Measurements from ENCODE around the gene TUBGCP3.

DNA sequence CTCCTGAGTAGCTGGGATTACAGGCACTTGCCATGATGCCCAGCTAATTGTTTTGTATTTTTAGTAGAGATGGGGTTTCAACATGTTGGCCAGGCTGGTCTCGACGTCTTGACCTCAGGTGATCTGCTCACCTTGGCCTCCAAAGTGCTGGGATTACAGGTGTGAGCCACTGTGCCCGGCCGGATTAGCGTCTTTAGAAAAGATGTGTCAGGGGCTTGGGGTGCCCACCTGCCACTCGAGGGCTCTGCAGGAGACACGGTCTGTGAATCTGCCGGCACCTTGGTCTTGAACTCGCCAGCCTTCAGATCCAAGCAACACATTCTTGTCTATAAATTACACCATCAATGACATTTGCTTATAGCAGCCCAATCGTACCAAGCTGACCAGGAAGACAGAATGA, 38.8 kb upstream of the TUBGCP3 start:
- TF ChIP-seq, protein P1, sequence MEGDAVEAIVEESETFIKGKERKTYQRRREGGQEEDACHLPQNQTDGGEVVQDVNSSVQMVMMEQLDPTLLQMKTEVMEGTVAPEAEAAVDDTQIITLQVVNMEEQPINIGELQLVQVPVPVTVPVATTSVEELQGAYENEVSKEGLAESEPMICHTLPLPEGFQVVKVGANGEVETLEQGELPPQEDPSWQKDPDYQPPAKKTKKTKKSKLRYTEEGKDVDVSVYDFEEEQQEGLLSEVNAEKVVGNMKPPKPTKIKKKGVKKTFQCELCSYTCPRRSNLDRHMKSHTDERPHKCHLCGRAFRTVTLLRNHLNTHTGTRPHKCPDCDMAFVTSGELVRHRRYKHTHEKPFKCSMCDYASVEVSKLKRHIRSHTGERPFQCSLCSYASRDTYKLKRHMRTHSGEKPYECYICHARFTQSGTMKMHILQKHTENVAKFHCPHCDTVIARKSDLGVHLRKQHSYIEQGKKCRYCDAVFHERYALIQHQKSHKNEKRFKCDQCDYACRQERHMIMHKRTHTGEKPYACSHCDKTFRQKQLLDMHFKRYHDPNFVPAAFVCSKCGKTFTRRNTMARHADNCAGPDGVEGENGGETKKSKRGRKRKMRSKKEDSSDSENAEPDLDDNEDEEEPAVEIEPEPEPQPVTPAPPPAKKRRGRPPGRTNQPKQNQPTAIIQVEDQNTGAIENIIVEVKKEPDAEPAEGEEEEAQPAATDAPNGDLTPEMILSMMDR (conservative IDR thresholded peaks at IDR 0.05; ENCODE audit: low read length), result no peak
- no peak for TF ChIP-seq EZH2phosphoT487 (IDR thresholded peaks at IDR 0.05; ENCODE audit: borderline replicate concordance, low read depth, low read length)

Measured in OCI-LY7 (cell line).